ENCODE data around the gene G2E3. TPM values are rescaled to one million over a fixed set of nuclear protein-coding genes. Genes with fewer than 3 reads are reported as not detected.
A peak's percentile ranks its signal among the peaks of the same experiment; 100 is the strongest.

Gene G2E3
- total and polyA plus RNA-seq, 2 experiments from 2014 or later = 67.4 to 113 TPM

GRCh38 chr14:30521899-30522736 lies 36.8 kb upstream of the G2E3 start:
- Histone ChIP-seq H3K36me3 (ENCODE audit: insufficient read depth) (no peaks in the 10 kb centered on the region; the same call in 1 of the 2 replicates), H4K20me1 (replicated peaks; ENCODE audit: insufficient read depth) (no peaks in the 10 kb centered on the region), H3K4me3 (no peak overlapping the region), H3K4me2 (no peak overlapping the region), H2AFZ (no peak overlapping the region), H3K27ac (ENCODE audit: low read depth) (no peak overlapping the region), H3K79me2 (replicated peaks; ENCODE audit: insufficient read depth) (no peaks in the 10 kb centered on the region), H3F3A (replicated peaks; ENCODE audit: low read depth) (no peaks in the 10 kb centered on the region), H3K4me1 (ENCODE audit: insufficient read depth) (peaks cover 9% of the 10 kb centered on the region; the same call in 1 of the 2 replicates), H3K9me2 (ENCODE audit: insufficient read depth) (no peaks in the 10 kb centered on the region), H3K27me3 (ENCODE audit: insufficient read depth) (no peaks in the 10 kb centered on the region)
- Mint-ChIP-seq H3K27me3 (ENCODE audit: insufficient read depth, low read depth, poor library complexity) (no peaks in the 10 kb centered on the region), H3K36me3 (ENCODE audit: low read depth) (peaks cover 3% of the 10 kb centered on the region; the same call in 1 of the 3 replicates), H3K4me1 (peaks cover 9% of the 10 kb centered on the region; the same call in 1 of the 3 replicates), H3K4me3 (no peak overlapping the region), H3K27ac (no peak overlapping the region), H3K9me3 (peaks cover 3% of the 10 kb centered on the region; the same call in 2 of the 3 replicates)
- TF ChIP-seq JUNB (IDR thresholded peaks at IDR 0.05; ENCODE audit: unreplicated experiment) = no peak
- peak; percentile 61 to 85 for TF ChIP-seq CTCF (conservative IDR thresholded peaks at IDR 0.05; ENCODE audit: low read depth in 2 of 2)
- DNase-seq (ENCODE audit: low spot score) (peak; percentile 76), ATAC-seq (no peak)

- H3K9me2 ChIP-seq (ENCODE audit: insufficient read depth) = peaks cover 11% of the 10 kb centered on the region
- H3K36me3 ChIP-seq (ENCODE audit: insufficient read depth) = peaks cover 4% of the 10 kb centered on the region
- Mint-ChIP-seq H3K27ac (no peak overlapping the region), H3K27me3 (ENCODE audit: insufficient read depth, low read depth, poor library complexity) (no peaks in the 10 kb centered on the region), H3K36me3 (ENCODE audit: low read depth) (peaks cover 13% of the 10 kb centered on the region; the same call in 1 of the 3 replicates), H3K9me3 (peaks cover 13% of the 10 kb centered on the region; the same call in 2 of the 3 replicates), H3K4me1 (peaks cover 24% of the 10 kb centered on the region), H3K4me3 (no peak overlapping the region)
- H3K27ac ChIP-seq (ENCODE audit: low read depth) = no peak overlapping the region
- no peaks in the 10 kb centered on the region for H3K27me3 ChIP-seq (ENCODE audit: insufficient read depth)
- no peak for ATAC-seq
- peak overlapping the region; percentile 18; the same call in 1 of the 2 replicates for H2AFZ ChIP-seq
- no peak overlapping the region for H3K4me2 ChIP-seq
- no peaks in the 10 kb centered on the region for H3F3A ChIP-seq (replicated peaks; ENCODE audit: low read depth)
- DNase-seq (ENCODE audit: low spot score) = no peak
- no peaks in the 10 kb centered on the region for H3K79me2 ChIP-seq (replicated peaks; ENCODE audit: insufficient read depth)
- TF ChIP-seq CREB1 (CRISPR knock-in tag; IDR thresholded peaks at IDR 0.05; ENCODE audit: low read depth) (no peak), NANOG (IDR thresholded peaks at IDR 0.05; ENCODE audit: borderline replicate concordance) (no peak), REST (IDR thresholded peaks at IDR 0.05; ENCODE audit: unreplicated experiment) (no peak)
- H4K20me1 ChIP-seq (replicated peaks; ENCODE audit: insufficient read depth) = no peaks in the 10 kb centered on the region
- peaks cover 23% of the 10 kb centered on the region for H3K4me1 ChIP-seq (ENCODE audit: insufficient read depth)
- no peak overlapping the region for H3K4me3 ChIP-seq
Measured at GRCh38 chr14:30525833-30526232, 33.1 kb upstream of the G2E3 start.
